Measurements from ENCODE around the gene CENPX. TPM values are rescaled to one million over a fixed set of nuclear protein-coding genes. Genes with fewer than 3 reads are reported as not detected.
A peak's percentile ranks its signal among the peaks of the same experiment; 100 is the strongest.

The CENPX gene
- total and polyA plus RNA-seq, 2 of the 13 experiments (the other 11 are each of a cell fraction or from before 2014, with no cell fraction given), result 92.7 to 170 TPM

GRCh38 chr17:82000803-82001570 lies 21.7 kb downstream of the CENPX start (continued):
- TF ChIP-seq NFE2 (CRISPR knock-in tag; IDR thresholded peaks at IDR 0.05) (no peak), E2F5 (CRISPR knock-in tag; conservative IDR thresholded peaks at IDR 0.05) (peak; percentile 59; the same call in 1 of the 2 replicates), ZNF143 (CRISPR knock-in tag; IDR thresholded peaks at IDR 0.05) (peak; percentile 59; the same call in 1 of the 2 replicates), ZMYM3 (CRISPR knock-in tag; IDR thresholded peaks at IDR 0.05) (peak; percentile 71), SIX4 (CRISPR knock-in tag; IDR thresholded peaks at IDR 0.05) (peak; percentile 72; the same call in 1 of the 2 replicates), ZNF709 (CRISPR knock-in tag; IDR thresholded peaks at IDR 0.05) (no peak; the same call in 1 of the 2 replicates), RXRB (CRISPR knock-in tag; IDR thresholded peaks at IDR 0.05; ENCODE audit: borderline replicate concordance) (peak; percentile 93), PLSCR1 (CRISPR knock-in tag; IDR thresholded peaks at IDR 0.05; ENCODE audit: borderline replicate concordance) (no peak), SNAPC5 (CRISPR knock-in tag; IDR thresholded peaks at IDR 0.05; ENCODE audit: borderline replicate concordance) (peak; percentile 92; the same call in 1 of the 2 replicates), CTCF (CRISPR knock-in tag; IDR thresholded peaks at IDR 0.05) (peak; percentile 52), GTF2F1 (IDR thresholded peaks at IDR 0.05; ENCODE audit: low read length) (no peak), ARID4A (CRISPR knock-in tag; IDR thresholded peaks at IDR 0.05; ENCODE audit: borderline replicate concordance) (peak; percentile 87; the same call in 1 of the 2 replicates), ATF4 (CRISPR knock-in tag; IDR thresholded peaks at IDR 0.05) (peak; percentile 16 to 85; a peak in 2 of 4 replicates), ZNF547 (CRISPR knock-in tag; IDR thresholded peaks at IDR 0.05) (peak; percentile 61), NAIF1 (CRISPR knock-in tag; IDR thresholded peaks at IDR 0.05; ENCODE audit: borderline replicate concordance) (0 out of 2 replicates have a peak, but pooled peaks have one; percentile 49), HMGXB4 (CRISPR knock-in tag; IDR thresholded peaks at IDR 0.05; ENCODE audit: borderline replicate concordance in 1 of 2, low read depth in 1 of 2) (peak; percentile 74 to 86; a peak in 3 of 4 replicates)

All from HepG2 (cell line).